GM12878 (cell line): Measurements from ENCODE around the gene OR2T35. TPM values are rescaled to one million over a fixed set of nuclear protein-coding genes. Genes with fewer than 3 reads are reported as not detected.

Source experiments
- IRF4 ChIP-seq: IDR thresholded peaks from 2 replicates; pipeline ENCODE4 v1.6.1; 2011; ENCODE audit warnings: low read depth, low read length
- IRF5 ChIP-seq: fragments of 450-650 bp; IDR thresholded peaks from 2 replicates; pipeline ENCODE4 v1.6.1; 2017; ENCODE audit warnings: borderline replicate concordance
- NRF1 ChIP-seq: conservative IDR thresholded peaks from 2 replicates; pipeline ENCODE4 v1.6.1; 2011; ENCODE audit warnings: mild to moderate bottlenecking, low read depth, low read length, improper control_type of control experiment
- PBX3 ChIP-seq: IDR thresholded peaks from 2 replicates; pipeline ENCODE4 v1.6.1; 2011; ENCODE audit warnings: mild to moderate bottlenecking, low read depth, low read length, moderate library complexity; ENCODE audit not compliant: insufficient replicate concordance
- ZNF687 ChIP-seq: fragments of 450-650 bp; IDR thresholded peaks from 2 replicates; pipeline ENCODE4 v1.6.1; 2017; ENCODE audit warnings: mild to moderate bottlenecking, moderate library complexity
- polyA plus RNA-seq, 11 experiments: library from polyadenylated mRNA; depleted of rRNA in 4 of 11; unstranded in 6 of 11; stranded (reverse) in 5 of 11; fragments of >200 nt; fragmentation: Nextera tagmentation in 4 of 11; fragmentation: Illumina TruSeq in 1 of 11; extraction: Ambion mirVana in 4 of 11; extraction: Trizol in 1 of 11; gene quantifications; 1 replicate in 1 of 11; 2 replicates in 10 of 11; pipeline versions ENCODE4 v1.2.1 to v1.2.3, GENCODE V29; 2011 to 2016; ENCODE audit warnings: inconsistent platforms in 2 of 11, missing spikeins in 2 of 11, low read depth in 1 of 11
- total RNA-seq, 4 experiments: library from RNA; depleted of rRNA in 3 of 4; stranded (reverse); fragments of >200 nt in 3 of 4; fragmentation: Illumina TruSeq in 1 of 4; extraction: Trizol in 1 of 4; gene quantifications; 2 replicates each; pipeline versions ENCODE4 v1.2.1 to v1.2.3, GENCODE V29; 2013 to 2021
- TF ChIP-seq, protein P1 (sequence below): IDR thresholded peaks from 2 replicates; pipeline ENCODE4 v1.6.1; 2012; ENCODE audit warnings: low read length, inconsistent platforms
- TF ChIP-seq, protein P2 (sequence below): fragments of 450-650 bp; IDR thresholded peaks from 2 replicates; pipeline ENCODE4 v1.6.1; 2016; ENCODE audit warnings: mild to moderate bottlenecking, moderate library complexity, borderline replicate concordance
- TF ChIP-seq, protein P3 (sequence below): IDR thresholded peaks from 2 replicates; pipeline ENCODE4 v1.6.1; 2011; ENCODE audit warnings: low read depth, low read length, improper control_type of control experiment, borderline replicate concordance
- TF ChIP-seq, protein P4 (sequence below): fragments of 450-650 bp; IDR thresholded peaks from 2 replicates; pipeline ENCODE4 v1.6.1; 2017; ENCODE audit warnings: mild to moderate bottlenecking, moderate library complexity

OR2T35 gene
- total and polyA plus RNA-seq, 10 of the 15 experiments (the other 5 are each of a cell fraction or from before 2014, with no cell fraction given), result 0.03 to 0.89 (median 0.38) TPM; not detected in 2

DNA sequence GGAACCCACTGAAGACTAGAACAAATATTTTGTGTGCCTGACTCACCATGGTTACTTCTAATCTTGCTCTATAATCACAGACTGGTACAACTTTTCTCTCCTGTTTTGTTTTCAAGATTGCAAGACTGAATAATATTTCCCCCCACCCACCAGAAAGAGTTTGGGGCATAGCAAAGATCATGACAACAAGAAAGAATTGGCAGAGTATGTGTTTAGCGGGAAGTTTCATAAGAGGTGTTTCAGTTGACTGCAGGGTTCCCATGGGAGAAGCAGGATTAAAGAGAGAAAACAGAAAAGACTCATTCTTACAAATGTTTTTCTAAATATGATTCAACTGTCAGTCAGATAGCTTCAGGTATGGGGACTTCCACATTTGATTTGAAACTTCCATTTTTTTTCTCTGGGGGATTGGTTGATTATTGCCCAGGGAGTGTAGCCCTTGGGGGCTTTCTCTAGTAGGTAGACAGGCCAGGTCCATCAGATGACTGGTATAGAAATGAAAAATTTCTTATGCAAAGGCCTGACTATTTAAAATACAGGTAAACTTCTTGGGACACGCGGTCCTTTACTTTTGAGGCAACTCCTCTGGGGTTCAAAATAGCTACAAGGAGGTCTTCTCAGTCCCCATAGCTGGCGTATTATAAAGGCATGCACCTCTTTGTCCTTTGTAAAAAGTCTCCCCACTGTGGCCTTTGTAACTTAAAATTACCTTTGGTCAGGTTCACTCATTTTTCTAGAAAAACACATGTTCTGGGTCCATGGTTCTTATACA, 43.6 kb upstream of the OR2T35 start (continued):
- peak; percentile 91 for TF ChIP-seq ZNF687
- no peak for TF ChIP-seq NRF1
- TF ChIP-seq, protein P1, sequence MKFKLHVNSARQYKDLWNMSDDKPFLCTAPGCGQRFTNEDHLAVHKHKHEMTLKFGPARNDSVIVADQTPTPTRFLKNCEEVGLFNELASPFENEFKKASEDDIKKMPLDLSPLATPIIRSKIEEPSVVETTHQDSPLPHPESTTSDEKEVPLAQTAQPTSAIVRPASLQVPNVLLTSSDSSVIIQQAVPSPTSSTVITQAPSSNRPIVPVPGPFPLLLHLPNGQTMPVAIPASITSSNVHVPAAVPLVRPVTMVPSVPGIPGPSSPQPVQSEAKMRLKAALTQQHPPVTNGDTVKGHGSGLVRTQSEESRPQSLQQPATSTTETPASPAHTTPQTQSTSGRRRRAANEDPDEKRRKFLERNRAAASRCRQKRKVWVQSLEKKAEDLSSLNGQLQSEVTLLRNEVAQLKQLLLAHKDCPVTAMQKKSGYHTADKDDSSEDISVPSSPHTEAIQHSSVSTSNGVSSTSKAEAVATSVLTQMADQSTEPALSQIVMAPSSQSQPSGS, result peak; percentile 84
- TF ChIP-seq, protein P2, sequence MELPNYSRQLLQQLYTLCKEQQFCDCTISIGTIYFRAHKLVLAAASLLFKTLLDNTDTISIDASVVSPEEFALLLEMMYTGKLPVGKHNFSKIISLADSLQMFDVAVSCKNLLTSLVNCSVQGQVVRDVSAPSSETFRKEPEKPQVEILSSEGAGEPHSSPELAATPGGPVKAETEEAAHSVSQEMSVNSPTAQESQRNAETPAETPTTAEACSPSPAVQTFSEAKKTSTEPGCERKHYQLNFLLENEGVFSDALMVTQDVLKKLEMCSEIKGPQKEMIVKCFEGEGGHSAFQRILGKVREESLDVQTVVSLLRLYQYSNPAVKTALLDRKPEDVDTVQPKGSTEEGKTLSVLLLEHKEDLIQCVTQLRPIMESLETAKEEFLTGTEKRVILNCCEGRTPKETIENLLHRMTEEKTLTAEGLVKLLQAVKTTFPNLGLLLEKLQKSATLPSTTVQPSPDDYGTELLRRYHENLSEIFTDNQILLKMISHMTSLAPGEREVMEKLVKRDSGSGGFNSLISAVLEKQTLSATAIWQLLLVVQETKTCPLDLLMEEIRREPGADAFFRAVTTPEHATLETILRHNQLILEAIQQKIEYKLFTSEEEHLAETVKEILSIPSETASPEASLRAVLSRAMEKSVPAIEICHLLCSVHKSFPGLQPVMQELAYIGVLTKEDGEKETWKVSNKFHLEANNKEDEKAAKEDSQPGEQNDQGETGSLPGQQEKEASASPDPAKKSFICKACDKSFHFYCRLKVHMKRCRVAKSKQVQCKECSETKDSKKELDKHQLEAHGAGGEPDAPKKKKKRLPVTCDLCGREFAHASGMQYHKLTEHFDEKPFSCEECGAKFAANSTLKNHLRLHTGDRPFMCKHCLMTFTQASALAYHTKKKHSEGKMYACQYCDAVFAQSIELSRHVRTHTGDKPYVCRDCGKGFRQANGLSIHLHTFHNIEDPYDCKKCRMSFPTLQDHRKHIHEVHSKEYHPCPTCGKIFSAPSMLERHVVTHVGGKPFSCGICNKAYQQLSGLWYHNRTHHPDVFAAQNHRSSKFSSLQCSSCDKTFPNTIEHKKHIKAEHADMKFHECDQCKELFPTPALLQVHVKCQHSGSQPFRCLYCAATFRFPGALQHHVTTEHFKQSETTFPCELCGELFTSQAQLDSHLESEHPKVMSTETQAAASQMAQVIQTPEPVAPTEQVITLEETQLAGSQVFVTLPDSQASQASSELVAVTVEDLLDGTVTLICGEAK, result no peak
- no peak for TF ChIP-seq IRF5
- peak; percentile 61 for TF ChIP-seq PBX3
- TF ChIP-seq, protein P3, sequence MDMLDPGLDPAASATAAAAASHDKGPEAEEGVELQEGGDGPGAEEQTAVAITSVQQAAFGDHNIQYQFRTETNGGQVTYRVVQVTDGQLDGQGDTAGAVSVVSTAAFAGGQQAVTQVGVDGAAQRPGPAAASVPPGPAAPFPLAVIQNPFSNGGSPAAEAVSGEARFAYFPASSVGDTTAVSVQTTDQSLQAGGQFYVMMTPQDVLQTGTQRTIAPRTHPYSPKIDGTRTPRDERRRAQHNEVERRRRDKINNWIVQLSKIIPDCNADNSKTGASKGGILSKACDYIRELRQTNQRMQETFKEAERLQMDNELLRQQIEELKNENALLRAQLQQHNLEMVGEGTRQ, result no peak
- TF ChIP-seq, protein P4, sequence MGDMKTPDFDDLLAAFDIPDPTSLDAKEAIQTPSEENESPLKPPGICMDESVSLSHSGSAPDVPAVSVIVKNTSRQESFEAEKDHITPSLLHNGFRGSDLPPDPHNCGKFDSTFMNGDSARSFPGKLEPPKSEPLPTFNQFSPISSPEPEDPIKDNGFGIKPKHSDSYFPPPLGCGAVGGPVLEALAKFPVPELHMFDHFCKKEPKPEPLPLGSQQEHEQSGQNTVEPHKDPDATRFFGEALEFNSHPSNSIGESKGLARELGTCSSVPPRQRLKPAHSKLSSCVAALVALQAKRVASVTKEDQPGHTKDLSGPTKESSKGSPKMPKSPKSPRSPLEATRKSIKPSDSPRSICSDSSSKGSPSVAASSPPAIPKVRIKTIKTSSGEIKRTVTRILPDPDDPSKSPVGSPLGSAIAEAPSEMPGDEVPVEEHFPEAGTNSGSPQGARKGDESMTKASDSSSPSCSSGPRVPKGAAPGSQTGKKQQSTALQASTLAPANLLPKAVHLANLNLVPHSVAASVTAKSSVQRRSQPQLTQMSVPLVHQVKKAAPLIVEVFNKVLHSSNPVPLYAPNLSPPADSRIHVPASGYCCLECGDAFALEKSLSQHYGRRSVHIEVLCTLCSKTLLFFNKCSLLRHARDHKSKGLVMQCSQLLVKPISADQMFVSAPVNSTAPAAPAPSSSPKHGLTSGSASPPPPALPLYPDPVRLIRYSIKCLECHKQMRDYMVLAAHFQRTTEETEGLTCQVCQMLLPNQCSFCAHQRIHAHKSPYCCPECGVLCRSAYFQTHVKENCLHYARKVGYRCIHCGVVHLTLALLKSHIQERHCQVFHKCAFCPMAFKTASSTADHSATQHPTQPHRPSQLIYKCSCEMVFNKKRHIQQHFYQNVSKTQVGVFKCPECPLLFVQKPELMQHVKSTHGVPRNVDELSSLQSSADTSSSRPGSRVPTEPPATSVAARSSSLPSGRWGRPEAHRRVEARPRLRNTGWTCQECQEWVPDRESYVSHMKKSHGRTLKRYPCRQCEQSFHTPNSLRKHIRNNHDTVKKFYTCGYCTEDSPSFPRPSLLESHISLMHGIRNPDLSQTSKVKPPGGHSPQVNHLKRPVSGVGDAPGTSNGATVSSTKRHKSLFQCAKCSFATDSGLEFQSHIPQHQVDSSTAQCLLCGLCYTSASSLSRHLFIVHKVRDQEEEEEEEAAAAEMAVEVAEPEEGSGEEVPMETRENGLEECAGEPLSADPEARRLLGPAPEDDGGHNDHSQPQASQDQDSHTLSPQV, result peak; percentile 69
- peak; percentile 55; the same call in 1 of the 2 replicates for TF ChIP-seq IRF4
